GM13976 (cell line): ENCODE results near the gene TIPARP.
"Not testable (repeated sequence)": the region's sequence is repeated elsewhere in the genome, so short reads cannot be mapped to it uniquely, and the experiment has no call there.

Experiments used
- DNase-seq: peaks from one replicate; pipeline ENCODE4 v3.0.0; 2012; ENCODE audit warnings: low spot score
- CTCF ChIP-seq: IDR thresholded peaks from 2 replicates; pipeline ENCODE4 v1.5.1; 2012; ENCODE audit warnings: borderline replicate concordance, mild to moderate bottlenecking; ENCODE audit not compliant: insufficient read depth; ENCODE audit errors: extremely low read depth, missing control alignments, control extremely low read depth
- in situ Hi-C: fragments of 300-500 bp; cut with MboI; formaldehyde crosslinking; loops from one replicate; pipeline ENCODE4 v1.12.0; 2022; ENCODE audit warnings: low sequenced_read_pairs, mixed read lengths, inconsistent platforms; ENCODE audit not compliant: unreplicated experiment

Gene TIPARP

GRCh38 chr3:156702367-156702766 lies 28.0 kb downstream of the TIPARP start:
- no peak for DNase-seq
- in situ Hi-C loops, result no loop called here

GRCh38 chr3:156704370-156705036 lies 30.1 kb downstream of the TIPARP start:
- no peak for TF ChIP-seq CTCF
- DNase-seq, result no peak
- in situ Hi-C loops, result no loop called here

More at GRCh38 chr3:156702367-156702766, 28.0 kb downstream of the TIPARP start:
- TF ChIP-seq CTCF, result no peak

- DNase-seq, result peak; percentile 28
- in situ Hi-C loops, result no loop called here
- no peak for TF ChIP-seq CTCF
Observed at GRCh38 chr3:156705761-156706616, 31.6 kb downstream of the TIPARP start.

GRCh38 chr3:156707588-156707987 lies 33.2 kb downstream of the TIPARP start:
- in situ Hi-C loops, result no loop called here
- no peak for TF ChIP-seq CTCF

GRCh38 chr3:156710429-156710828 lies 36.0 kb downstream of the TIPARP start:
- no peak for TF ChIP-seq CTCF
- no peak for DNase-seq
- in situ Hi-C loops, result no loop called here

More at GRCh38 chr3:156707588-156707987, 33.2 kb downstream of the TIPARP start:
- no peak for DNase-seq

- in situ Hi-C loops, result no loop called here
- no peak for DNase-seq
- no peak for TF ChIP-seq CTCF
Observed at GRCh38 chr3:156711113-156711512, 36.7 kb downstream of the TIPARP start.

- DNase-seq, in situ Hi-C loops: not testable (repeated sequence)
Observed at GRCh38 chr3:156711944-156712343, 37.6 kb downstream of the TIPARP start.
